Medulla oblongata (tissue), 1 donor: ENCODE measurements around the gene SPIN3.
A peak's percentile ranks its signal among the peaks of the same experiment; 100 is the strongest.
"Not testable (repeated sequence)": the region's sequence is repeated elsewhere in the genome, so short reads cannot be mapped to it uniquely, and the experiment has no call there.

Source experiments
- DNase-seq: peaks from one replicate; pipeline ENCODE4 v3.0.0-alpha.2; 2015; ENCODE audit errors: extremely low spot score

Gene SPIN3

DNA sequence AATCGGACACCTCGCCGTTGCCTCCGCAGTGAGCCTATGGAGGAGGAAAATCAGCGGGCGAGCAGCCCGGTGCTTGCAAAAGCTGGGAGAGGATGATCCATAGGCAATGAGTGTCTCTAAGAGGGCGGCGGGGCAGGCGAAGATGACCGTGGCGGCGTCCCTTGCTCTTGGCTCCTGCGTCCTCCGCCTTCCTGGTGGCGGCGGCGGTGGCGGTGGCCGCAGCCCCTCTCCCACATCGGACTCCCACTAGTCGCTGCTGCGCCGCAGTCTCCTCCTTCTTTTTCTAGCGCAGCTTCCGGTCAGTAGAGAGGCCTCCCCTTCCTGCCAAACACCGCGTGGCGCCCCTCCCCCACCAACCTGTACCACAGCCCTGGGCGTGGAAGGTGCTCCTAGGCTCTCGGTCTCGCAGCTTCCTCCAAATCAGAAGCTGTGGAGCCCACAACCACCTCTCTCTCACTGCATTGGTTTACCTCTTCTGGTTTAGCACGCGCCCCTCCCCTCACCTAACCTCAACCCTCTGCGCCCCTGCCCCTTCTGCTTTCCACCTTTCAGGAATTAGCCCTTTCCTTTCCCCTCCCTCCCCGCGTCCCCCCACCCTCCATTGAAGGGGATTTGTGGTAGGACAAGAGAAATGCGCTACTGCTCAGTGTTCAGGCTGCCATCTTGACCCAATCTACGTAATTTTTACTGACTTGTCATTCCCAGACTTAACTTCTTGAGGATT lies at the start of gene SPIN3:
TSS of gene SPIN3 (minus strand) at position 271 of the 724 bp plus-strand sequence. CDS start 594 bp downstream, outside the sequence.
- peak; percentile 76 for DNase-seq

- no peak for DNase-seq
Measured at GRCh38 chrX:57044245-57044644, 48.9 kb upstream of the SPIN3 start.

DNA sequence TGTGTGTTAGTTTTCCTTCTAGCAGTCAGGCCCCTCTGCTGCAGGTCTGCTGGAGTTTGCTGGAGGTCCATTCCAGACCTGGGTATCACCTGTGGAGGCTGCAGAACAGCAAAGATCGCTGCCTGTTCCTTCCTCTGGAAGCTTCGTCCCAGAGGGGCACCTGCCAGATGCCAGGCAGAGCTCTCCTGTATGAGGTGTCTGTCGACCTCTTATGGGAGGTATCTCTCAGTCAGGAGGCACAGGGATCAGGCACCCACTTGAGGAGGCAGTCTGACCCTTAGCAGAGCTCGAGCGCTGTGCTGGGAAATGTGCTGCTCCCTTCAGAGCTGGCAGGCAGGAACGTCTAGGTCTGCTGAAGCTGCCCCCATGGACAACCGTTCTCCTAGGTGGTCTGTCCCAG lies 41.9 kb upstream of the SPIN3 start:
- DNase-seq, result not testable (repeated sequence)

- DNase-seq, result peak; percentile 2
Measured at GRCh38 chrX:56994375-56995270, 718 bp downstream of the SPIN3 start.

- no peak for DNase-seq
Measured at GRCh38 chrX:56987741-56988140, 7.6 kb downstream of the SPIN3 start.

- no peak for DNase-seq
Measured at GRCh38 chrX:56986138-56986537, 9.2 kb downstream of the SPIN3 start.

DNA sequence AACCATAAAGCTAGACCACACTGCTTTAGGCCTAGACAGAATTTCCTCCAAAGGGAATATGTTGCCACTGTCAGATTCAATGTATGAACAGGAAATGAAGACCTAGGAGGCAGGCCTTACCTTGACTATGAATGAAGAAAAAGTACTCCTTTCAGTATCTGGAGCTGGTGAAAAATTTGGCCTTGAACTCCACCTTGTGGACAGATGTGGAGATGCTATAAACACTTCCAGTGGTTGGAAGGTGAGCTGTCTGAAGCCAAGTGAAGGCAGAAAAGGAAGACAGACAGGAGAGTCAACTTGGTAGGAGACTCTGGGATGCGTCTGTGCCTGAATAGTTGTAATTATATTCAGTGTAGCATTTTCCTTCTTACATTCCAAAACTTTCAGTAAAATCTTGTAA lies 17.2 kb downstream of the SPIN3 start:
- peak; percentile 43 for DNase-seq

GRCh38 chrX:56975611-56976010 lies 19.7 kb downstream of the SPIN3 start:
- DNase-seq, result no peak

DNA sequence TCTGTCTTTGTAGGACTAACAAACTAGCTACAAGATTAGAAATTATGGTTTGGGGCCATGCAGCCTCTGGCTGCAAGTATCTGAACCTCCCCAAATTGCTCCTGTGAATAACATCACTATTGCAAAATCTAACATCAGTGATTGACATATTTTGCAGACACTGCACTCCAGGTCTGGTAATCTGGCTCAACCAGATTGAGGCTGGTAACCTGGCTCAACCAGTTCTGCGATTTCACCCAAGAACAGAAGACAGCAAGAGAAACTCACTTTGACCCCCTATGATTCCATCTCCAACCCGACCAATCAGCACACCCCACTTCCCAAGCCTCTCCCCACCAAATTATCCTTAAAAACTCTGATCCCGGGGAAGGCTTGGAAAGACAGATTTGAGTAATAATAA lies 20.9 kb downstream of the SPIN3 start:
- DNase-seq, result no peak

- DNase-seq, result no peak
Measured at GRCh38 chrX:56969559-56969958, 25.8 kb downstream of the SPIN3 start.

GRCh38 chrX:56968980-56969379 lies 26.4 kb downstream of the SPIN3 start:
- no peak for DNase-seq

- DNase-seq, result no peak
Measured at GRCh38 chrX:56963377-56963776, 32.0 kb downstream of the SPIN3 start.

DNA sequence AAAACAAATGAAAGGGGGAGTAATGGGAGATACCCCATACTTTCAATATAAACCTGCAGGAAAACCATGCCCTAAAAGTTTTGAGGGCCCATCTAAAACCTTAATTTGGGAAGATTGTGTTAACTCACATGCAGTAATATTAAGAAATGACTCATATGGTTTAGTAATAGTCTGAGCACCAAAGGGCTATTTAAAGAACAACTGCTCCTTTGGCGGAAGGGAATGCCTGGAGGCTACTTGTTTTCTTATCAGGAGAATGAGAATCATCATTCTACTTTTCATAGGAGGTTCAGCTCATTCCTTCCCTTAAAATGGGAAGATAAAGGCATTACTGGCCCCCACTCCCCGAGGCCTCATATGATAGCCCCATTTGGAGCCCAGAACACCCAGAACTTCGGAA lies 47.6 kb downstream of the SPIN3 start:
- DNase-seq, result no peak

DNA sequence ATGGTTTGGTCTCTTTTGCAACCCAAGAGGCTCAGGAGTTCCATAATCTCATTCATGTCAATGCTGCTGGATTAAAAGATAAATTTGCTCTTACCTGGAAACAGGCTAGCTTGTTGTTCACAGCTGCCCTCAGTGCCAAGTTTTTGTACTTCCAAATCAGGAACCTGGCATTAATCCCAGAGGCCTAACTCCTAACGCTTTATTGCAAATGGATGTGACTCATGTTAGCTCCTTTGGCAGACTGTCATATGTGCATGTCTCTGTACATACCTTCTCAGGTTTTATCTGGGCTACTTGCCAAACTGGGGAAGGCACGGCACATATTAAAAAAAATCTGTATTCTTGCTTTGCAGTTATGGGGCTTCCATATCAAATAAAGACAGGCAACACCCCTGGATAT lies 49.1 kb downstream of the SPIN3 start:
- not testable (repeated sequence) for DNase-seq

GRCh38 chrX:56945226-56945625 lies 50.1 kb downstream of the SPIN3 start:
- not testable (repeated sequence) for DNase-seq

DNA sequence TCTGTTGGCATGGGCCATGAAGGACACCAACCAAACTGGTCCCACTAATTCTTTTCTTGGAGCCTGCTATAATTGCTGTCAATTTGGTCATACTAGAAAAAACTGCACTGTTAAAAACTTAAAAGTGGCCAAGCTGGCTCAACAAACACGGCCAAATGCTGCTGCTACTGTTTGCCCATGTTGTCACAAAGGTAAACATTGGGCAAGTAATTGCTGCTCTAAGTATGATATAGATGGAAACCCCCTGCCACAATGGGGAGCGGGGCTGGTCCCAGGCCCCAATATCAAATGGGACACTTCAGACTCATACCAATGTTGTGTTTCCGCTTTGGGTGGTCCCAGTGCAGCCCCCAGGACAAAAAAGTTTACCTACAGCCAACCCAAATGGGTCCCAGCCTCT lies 52.1 kb downstream of the SPIN3 start:
- no peak for DNase-seq
